ENCODE results near the gene WDR20. TPM values are rescaled to one million over a fixed set of nuclear protein-coding genes. Genes with fewer than 3 reads are reported as not detected.

WDR20 gene
- total and polyA plus RNA-seq, 2 donors (not counting 1 experiment from before 2014, with no cell fraction given): 12.4 to 64.0 TPM

- H3K27ac Mint-ChIP-seq: no peak overlapping the region
- peaks cover 28% of the 10 kb centered on the region for H3K4me1 Mint-ChIP-seq
- Histone ChIP-seq H3K27me3 (replicated peaks in 1 of 4; ENCODE audit: control extremely low read depth in 1 of 4, control insufficient read depth in 3 of 4, insufficient read depth in 4 of 4, low read length in 3 of 4) (no peaks in the 10 kb centered on the region), H3K4me3 (ENCODE audit: control extremely low read depth in 1 of 5, extremely low read depth in 1 of 5, insufficient read depth in 1 of 5, low read depth in 2 of 5, low read length in 4 of 5) (no peak overlapping the region), H2AFZ (ENCODE audit: insufficient read depth, low read depth, low read length, poor library complexity, severe bottlenecking) (no peak overlapping the region), H3K9ac (ENCODE audit: low read length) (no peak overlapping the region), H3K9me3 (ENCODE audit: control extremely low read depth in 1 of 3, control insufficient read depth in 2 of 3, insufficient read depth in 1 of 3, low read length in 2 of 3) (no peaks in the 10 kb centered on the region), H3K27ac (ENCODE audit: low read length in 2 of 2) (no peak overlapping the region), H3K4me1 (ENCODE audit: control insufficient read depth in 2 of 2, insufficient read depth in 2 of 2, low read length in 2 of 2) (peaks cover 6 to 12% of the 10 kb centered on the region in 2 donors), H3K79me2 (ENCODE audit: control insufficient read depth, insufficient read depth, low read length) (peaks cover 52% of the 10 kb centered on the region), H4K20me1 (ENCODE audit: control insufficient read depth, insufficient read depth, low read length, poor library complexity, severe bottlenecking) (peaks cover 69% of the 10 kb centered on the region), H3K4me2 (replicated peaks; ENCODE audit: low read depth, low read length, poor library complexity, severe bottlenecking) (no peak overlapping the region), H3K36me3 (replicated peaks in 1 of 2; ENCODE audit: control extremely low read depth in 1 of 2, control insufficient read depth in 1 of 2, extremely low read depth in 1 of 2, insufficient read depth in 2 of 2, low read length in 1 of 2) (peaks cover 15 to 37% of the 10 kb centered on the region in 2 experiments)
- POLR2A ChIA-PET: no interaction called here
- TF ChIP-seq CTCF (IDR thresholded peaks at IDR 0.05): no peak
- TF ChIP-seq EZH2 (IDR thresholded peaks at IDR 0.05; ENCODE audit: borderline replicate concordance, insufficient read depth, low read depth, low read length, poor library complexity, severe bottlenecking): no peak
- no peak for DNase-seq
- no peak for ATAC-seq (ENCODE audit: low read depth)
- no peaks in the 10 kb centered on the region for H3K27me3 Mint-ChIP-seq
- H3K9me3 Mint-ChIP-seq (ENCODE audit: insufficient read depth): no peaks in the 10 kb centered on the region
- no peak overlapping the region for H3K4me3 Mint-ChIP-seq
- intact Hi-C loops (cut with micrococcal nuclease): no loop called here
- 100% methylated on average over 1 of the region's 1 CpG for WGBS (ENCODE audit: insufficient coverage)
- CTCF ChIA-PET: interaction anchor here (0.5 kb wide), 1 partner anchor 517 kb away, joined by 3 read pairs; no protein-coding TSS in a partner anchor
Observed at GRCh38 chr14:102195446-102195845, 55.7 kb downstream of the WDR20 start.

GRCh38 chr14:102196039-102196901 is 56.6 kb downstream of the WDR20 start:
- Histone ChIP-seq H2AFZ (ENCODE audit: insufficient read depth, low read depth, low read length, poor library complexity, severe bottlenecking) (no peak overlapping the region), H3K4me1 (ENCODE audit: control insufficient read depth in 2 of 2, insufficient read depth in 2 of 2, low read length in 2 of 2) (peaks cover 4 to 9% of the 10 kb centered on the region in 2 donors), H3K27me3 (replicated peaks in 1 of 4; ENCODE audit: control extremely low read depth in 1 of 4, control insufficient read depth in 3 of 4, insufficient read depth in 4 of 4, low read length in 3 of 4) (no peaks in the 10 kb centered on the region), H3K9me3 (ENCODE audit: control extremely low read depth in 1 of 3, control insufficient read depth in 2 of 3, insufficient read depth in 1 of 3, low read length in 2 of 3) (no peaks in the 10 kb centered on the region), H3K79me2 (ENCODE audit: control insufficient read depth, insufficient read depth, low read length) (peaks cover 52% of the 10 kb centered on the region), H3K9ac (ENCODE audit: low read length) (no peak overlapping the region), H3K4me3 (ENCODE audit: control extremely low read depth in 1 of 5, extremely low read depth in 1 of 5, insufficient read depth in 1 of 5, low read depth in 2 of 5, low read length in 4 of 5) (no peak overlapping the region), H3K4me2 (replicated peaks; ENCODE audit: low read depth, low read length, poor library complexity, severe bottlenecking) (no peak overlapping the region), H3K27ac (ENCODE audit: low read length in 2 of 2) (no peak overlapping the region), H4K20me1 (ENCODE audit: control insufficient read depth, insufficient read depth, low read length, poor library complexity, severe bottlenecking) (peaks cover 68% of the 10 kb centered on the region), H3K36me3 (replicated peaks in 1 of 2; ENCODE audit: control extremely low read depth in 1 of 2, control insufficient read depth in 1 of 2, extremely low read depth in 1 of 2, insufficient read depth in 2 of 2, low read length in 1 of 2) (peaks cover 15 to 42% of the 10 kb centered on the region in 2 experiments)
- CTCF ChIA-PET: no interaction called here
- POLR2A ChIA-PET: no interaction called here
- H3K4me1 Mint-ChIP-seq: peaks cover 29% of the 10 kb centered on the region
- no peak for DNase-seq
- H3K9me3 Mint-ChIP-seq (ENCODE audit: insufficient read depth): no peaks in the 10 kb centered on the region
- intact Hi-C loops (cut with micrococcal nuclease): no loop called here
- no peak overlapping the region for H3K27ac Mint-ChIP-seq
- no peak overlapping the region for H3K4me3 Mint-ChIP-seq
- ATAC-seq (ENCODE audit: low read depth): no peak
- TF ChIP-seq EZH2 (IDR thresholded peaks at IDR 0.05; ENCODE audit: borderline replicate concordance, insufficient read depth, low read depth, low read length, poor library complexity, severe bottlenecking): no peak
- no peak for TF ChIP-seq CTCF (IDR thresholded peaks at IDR 0.05)
- WGBS (ENCODE audit: insufficient coverage): 98% methylated on average over 6 of the region's 6 CpGs
- no peaks in the 10 kb centered on the region for H3K27me3 Mint-ChIP-seq
